NCI-H2196 (cell line): Measurements from ENCODE around the gene NRN1L.
"Not testable (repeated sequence)": the region's sequence is repeated elsewhere in the genome, so short reads cannot be mapped to it uniquely, and the experiment has no call there.

Source experiments
- DNase-seq: peaks from one replicate; lab custom pipeline; 2025; ENCODE audit not compliant: unreplicated experiment; lab: John Stamatoyannopoulos, UW

Gene NRN1L

DNA sequence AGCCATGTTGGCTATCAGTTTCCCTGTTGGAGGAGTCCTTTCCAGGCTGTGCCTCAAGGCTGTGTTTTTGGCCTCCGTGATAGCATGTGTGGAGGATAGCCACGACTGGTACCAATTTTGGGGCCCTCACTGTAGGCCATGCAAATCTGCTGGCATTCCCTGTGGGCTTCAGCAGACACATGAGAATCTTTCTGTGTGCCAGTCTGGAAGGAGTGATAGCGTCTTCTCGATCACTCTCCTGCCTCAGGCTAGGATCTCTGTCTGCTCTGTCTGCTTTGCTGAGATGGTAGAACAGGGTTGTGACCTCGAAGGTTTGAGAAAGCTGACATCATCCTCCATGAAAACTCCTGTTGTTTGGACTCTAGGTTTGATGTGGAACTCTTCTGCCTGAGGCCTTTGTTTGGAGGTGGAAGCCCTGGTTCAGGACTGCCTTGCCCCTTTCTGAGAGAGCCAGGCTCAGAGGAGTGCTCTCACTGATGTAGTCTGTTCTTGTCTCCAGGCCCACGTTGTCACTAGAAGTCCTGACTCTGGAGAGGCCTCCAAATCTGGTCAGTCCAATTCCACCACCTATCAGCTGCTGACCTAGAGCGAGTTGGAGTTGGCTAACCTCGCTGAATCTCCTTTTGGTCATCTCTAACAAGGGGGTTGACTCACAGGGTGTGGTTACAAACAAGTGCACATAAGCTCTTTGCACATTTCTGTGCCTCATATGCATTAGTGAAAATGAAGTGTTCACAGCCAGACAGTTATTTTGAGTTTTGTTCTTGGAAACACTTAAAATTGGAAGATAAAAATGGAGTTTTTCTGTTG, 23.9 kb upstream of the NRN1L start:
- DNase-seq, result no peak

GRCh38 chr16:67861877-67862276, 22.8 kb upstream of the NRN1L start:
- DNase-seq, result no peak

DNA sequence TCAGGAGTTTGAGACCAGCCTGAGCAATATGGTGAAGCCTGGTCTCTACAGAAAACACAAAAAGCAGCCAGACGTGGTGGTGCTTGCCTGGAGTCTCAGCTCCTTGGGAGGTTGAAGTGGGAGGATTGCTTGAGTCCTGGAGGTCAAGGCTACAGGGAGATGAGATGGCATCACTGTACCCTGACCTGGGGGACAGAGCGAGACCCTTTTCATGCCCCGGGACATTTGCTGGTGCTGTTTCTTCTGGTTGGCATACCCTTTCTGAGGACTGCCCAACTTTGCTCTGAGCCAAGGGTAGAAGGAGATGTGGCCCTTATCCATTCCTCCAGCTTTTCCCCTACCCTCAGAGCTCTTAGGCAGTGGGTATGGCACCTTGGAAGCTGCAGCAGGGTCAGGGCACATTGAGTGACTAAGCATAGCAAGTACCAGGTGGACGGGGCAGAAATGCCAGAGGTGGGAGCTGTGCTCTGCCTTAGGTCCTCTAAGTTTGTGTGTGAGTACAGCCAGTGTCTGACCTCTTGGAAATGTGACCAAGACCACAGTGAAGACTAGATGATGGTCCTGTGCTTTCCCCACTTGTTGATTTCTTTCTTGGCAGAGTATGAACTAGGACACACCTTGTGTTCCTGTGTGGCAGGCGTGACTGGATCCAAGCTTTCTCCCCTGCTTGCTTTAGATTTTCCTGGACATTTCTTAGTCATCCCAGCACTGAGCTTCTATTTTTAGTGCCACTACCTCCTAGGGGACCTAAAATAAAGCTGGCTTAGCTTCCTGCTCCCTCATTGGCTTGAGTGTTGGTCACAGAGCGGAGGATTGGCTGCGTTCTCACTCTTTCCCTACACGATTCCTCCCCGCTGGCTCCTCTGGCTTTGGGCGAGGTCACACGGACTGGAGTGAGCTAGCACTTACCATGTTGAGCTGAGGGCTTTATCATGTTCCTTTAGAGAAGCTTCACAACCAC, 21.8 kb upstream of the NRN1L start:
- no peak for DNase-seq

DNA sequence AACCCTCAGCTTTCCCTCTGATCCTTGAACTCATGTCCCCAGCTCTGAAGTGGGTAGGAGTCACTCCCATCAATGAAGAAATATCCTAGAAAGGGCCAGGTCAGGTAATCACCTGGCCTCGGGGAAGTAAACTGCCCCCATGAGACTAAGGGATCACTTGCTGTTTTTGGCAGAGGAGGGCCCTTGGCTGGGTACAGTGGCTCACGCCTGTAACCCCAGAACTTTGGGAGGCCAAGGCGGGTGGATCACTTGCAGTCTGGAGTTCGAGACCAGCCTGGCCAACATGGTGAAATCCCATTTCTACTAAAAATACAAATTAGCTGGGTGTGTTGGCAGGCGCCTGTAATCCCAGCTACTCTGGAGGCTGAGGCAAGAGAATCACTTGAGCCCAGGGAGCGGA, 20.6 kb upstream of the NRN1L start:
- DNase-seq, result not testable (repeated sequence)

GRCh38 chr16:67864594-67864993, 20.1 kb upstream of the NRN1L start:
- DNase-seq, result no peak

- DNase-seq, result no peak
These were observed 19.4 kb upstream of the NRN1L start for GRCh38 chr16:67865318-67865717.

- no peak for DNase-seq
These were observed 16.4 kb upstream of the NRN1L start for GRCh38 chr16:67868290-67868689.

- no peak for DNase-seq
These were observed 15.0 kb upstream of the NRN1L start for GRCh38 chr16:67869653-67870052.

GRCh38 chr16:67871256-67871655, 13.4 kb upstream of the NRN1L start:
- no peak for DNase-seq

- no peak for DNase-seq
These were observed 12.5 kb upstream of the NRN1L start for GRCh38 chr16:67872131-67872630.

- peak; percentile 59 for DNase-seq
These were observed 11.9 kb upstream of the NRN1L start, which contains the start of gene EDC4 for GRCh38 chr16:67872631-67873434. EDC4 (plus strand) TSS chr16:67873052; CDS start chr16:67873262, 210 bp downstream.

GRCh38 chr16:67873435-67874370, 11.0 kb upstream of the NRN1L start:
- DNase-seq, result no peak

DNA sequence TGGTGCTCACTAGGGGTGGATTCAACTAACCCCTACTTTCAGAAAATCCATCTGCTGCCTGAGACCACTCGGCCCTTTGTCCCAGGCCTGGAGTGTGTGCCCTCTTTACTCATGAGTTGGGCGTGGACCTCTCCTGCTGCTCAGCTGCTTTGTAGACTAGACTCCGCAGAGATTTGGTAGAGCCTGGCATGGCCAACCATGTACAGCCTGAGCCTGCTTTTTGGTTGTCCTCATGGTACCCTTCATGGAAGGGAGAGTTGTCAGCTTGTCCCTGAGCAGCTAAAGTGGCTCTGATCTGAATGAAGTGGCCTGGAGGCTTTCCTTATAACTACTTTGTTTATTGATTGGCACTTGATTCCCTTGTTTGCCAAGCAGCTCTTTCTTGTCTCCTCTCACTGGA, 10.3 kb upstream of the NRN1L start:
- no peak for DNase-seq

GRCh38 chr16:67877064-67877463, 7.6 kb upstream of the NRN1L start:
- DNase-seq, result no peak

DNA sequence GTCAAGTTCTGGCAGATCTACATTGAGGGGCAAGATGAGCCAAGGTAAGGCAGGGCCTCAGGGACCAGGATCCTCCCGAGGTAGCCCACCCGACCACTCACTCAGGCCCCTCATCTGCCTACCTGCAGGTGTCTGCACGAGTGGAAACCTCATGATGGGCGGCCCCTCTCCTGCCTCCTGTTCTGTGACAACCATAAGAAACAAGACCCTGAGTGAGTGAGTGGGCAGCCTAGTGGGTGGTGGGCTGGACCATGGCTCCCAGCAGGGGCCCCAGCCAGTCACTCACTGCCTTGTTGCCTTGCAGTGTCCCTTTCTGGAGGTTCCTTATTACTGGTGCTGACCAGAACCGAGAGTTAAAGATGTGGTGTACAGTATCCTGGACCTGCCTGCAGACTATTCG, 6.5 kb upstream of the NRN1L start:
- no peak for DNase-seq

DNA sequence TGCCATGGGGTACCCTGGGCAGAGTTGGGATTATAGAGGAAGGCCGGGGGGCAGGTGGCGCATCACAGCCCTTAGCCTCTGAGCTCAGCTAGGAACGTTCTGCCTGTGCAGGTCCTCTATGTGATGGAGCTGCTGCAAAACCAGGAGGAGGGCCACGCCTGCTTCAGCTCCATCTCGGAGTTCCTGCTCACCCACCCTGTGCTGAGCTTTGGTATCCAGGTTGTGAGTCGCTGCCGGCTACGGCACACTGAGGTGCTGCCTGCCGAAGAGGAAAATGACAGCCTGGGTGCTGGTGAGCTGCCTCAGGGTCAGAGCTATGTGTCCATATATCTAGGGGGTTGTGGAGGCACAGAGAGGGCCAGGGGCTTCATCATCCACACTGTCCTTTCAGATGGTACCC, 5.8 kb upstream of the NRN1L start:
- DNase-seq, result no peak

- no peak for DNase-seq
These were observed 5.2 kb upstream of the NRN1L start for GRCh38 chr16:67879462-67879861.

DNA sequence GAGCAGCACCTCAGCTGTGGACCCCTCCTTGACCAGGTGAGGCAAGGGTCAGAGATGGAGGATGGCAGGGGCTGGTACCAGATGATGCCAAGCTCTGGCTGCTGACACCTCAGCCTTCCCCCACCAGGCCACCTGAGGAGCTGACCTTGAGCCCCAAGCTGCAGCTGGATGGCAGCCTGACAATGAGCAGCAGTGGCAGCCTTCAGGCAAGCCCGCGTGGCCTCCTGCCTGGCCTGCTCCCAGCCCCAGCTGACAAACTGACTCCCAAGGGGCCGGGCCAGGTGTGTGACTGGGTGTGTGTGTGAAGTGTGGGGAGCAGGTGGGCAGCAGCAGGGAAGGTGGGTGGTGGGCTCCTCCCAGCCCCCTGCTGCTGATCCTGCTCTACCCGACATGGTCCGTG, 4.7 kb upstream of the NRN1L start:
- no peak for DNase-seq

DNA sequence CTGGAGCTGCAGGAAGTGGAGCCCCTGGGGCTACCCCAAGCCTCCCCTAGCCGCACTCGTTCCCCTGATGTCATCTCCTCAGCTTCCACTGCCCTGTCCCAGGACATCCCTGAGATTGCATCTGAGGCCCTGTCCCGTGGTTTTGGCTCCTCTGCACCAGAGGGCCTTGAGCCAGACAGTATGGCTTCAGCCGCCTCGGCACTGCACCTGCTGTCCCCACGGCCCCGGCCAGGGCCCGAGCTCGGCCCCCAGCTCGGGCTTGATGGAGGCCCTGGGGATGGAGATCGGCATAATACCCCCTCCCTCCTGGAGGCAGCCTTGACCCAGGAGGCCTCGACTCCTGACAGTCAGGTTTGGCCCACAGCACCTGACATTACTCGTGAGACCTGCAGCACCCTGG, 4.1 kb upstream of the NRN1L start:
- DNase-seq, result no peak

DNA sequence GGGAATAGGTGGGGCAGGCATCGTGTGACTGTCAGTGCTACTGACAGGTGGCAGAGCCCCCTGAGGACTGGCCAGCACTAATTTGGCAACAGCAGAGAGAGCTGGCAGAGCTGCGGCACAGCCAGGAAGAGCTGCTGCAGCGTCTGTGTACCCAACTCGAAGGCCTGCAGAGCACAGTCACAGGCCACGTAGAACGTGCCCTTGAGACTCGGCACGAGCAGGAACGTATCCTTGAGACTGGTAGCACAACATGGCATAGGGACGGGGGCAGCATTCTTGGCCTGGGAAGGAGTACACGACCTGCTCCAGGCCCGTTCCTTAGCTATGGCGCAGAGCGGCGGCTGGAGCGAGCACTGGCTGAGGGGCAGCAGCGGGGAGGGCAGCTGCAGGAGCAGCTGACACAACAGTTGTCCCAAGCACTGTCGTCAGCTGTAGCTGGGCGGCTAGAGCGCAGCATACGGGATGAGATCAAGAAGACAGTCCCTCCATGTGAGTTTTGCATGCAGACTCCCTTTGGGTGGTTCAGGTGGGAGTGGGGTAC, 3.0 kb upstream of the NRN1L start:
- no peak for DNase-seq
